HG02571 (cell line): ENCODE results near the gene TMC5.
"Not testable (repeated sequence)": the region's sequence is repeated elsewhere in the genome, so short reads cannot be mapped to it uniquely, and the experiment has no call there.

Experiments
- ATAC-seq: cut with Tn5 transposase; IDR thresholded peaks from one replicate; pipeline ENCODE4 v1.9.1; 2021; ENCODE audit warnings: mild to moderate bottlenecking, moderate library complexity; ENCODE audit not compliant: unreplicated experiment

The TMC5 gene

DNA sequence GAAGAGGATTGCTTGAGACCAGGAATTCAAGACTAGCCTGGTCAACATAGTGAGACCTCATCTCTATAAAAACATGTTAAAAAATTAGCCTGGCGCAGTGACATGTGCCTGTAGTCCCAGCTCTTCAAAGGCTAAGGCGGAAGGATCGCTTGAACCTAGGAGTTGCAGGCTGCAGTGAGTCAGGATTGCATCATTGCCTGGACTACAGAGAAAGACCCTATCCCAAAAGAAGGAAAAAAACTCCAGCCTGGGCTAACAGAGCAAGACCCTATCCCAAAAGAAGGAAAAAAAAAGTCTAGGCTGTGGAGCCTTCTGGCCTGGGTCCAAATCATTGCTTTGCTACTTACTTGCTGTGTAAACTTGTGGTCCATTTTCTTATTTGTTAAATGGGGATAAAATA is 111.0 kb downstream of the TMC5 start:
- no peak for ATAC-seq

DNA sequence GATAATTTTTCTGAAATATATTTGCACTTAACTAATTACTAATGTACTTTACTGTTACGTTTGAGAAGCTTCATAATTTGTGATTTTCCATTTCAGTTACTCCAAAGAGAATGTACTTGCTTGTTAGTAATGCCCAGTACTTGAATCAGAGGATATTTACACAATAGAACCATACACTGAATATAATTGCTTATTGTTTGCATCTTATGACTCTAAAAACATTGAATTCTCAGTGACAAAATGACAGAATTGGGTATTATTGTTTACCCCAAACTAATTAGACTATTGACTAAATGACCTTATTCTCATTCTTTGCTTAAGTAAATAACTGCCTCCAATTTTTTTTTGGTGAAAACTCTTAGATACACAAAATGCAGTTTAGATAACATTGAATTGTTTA is 114.9 kb downstream of the TMC5 start:
- no peak for ATAC-seq

DNA sequence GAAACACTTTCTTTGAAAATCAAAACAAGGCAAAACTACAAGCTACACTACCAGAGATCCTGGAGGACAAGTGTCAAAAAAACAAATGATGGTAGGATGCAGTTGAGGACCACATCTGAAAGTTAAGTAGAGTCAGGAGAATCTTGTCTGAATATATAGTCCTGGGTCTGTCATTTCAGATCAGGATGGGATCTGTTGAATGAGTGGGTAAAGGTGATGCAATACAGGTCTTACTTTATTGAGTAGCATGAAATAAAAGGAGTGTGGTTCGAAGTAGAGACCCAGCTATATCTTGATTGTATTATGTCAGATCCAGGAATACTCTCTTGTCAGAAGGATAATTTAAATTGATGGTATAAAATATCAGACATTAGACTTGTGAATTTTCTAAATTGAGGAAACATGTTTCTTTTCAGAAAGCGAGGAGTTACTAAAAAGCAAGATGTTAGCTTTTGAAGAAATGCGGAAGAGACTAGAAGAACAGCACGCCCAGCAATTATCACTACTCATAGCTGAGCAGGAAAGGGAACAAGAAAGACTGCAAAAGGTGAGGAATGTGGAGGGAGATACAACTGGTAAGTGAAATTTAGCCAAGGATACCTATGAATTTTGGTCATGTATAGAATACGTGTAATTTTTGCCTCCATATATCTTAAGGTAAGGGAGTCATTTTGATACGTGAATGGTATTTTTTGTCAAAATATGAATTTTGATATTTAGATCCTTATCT is 122.7 kb downstream of the TMC5 start:
- ATAC-seq = no peak

GRCh38 chr16:19542138-19542821 is 124.6 kb downstream of the TMC5 start:
- no peak for ATAC-seq

DNA sequence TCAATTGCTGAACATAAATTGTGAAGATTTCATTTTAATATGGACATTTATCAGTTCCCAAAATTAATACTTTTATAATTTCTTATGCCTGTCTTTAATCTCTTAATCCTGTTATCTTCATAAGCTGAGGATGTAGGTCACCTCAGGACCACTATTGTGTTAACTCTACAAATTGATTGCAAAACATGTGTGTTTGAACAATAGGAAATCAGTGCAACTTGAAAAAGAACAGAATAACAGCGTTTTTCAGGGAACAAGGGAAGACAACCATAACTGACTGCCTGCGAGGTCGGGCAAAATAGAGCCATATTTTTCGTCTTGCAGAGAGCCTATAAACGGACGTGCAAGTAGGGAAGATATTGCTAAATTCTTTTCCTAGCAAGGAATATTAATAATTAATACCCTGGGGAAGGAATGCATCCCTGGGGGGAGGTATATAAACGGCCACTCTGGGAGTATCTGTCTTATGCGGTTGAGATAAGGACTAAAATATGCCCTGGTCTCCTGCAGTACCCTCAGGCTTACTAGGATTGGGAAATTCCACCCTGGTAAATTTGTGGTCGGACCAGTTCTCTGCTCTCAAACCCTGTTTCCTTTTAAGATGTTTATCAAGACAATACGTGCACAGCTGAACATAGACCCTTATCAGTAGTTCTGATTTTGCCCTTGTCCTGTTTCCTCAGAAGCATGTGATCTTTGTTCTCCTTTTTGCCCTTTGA is 125.8 kb downstream of the TMC5 start:
- ATAC-seq = not testable (repeated sequence)

DNA sequence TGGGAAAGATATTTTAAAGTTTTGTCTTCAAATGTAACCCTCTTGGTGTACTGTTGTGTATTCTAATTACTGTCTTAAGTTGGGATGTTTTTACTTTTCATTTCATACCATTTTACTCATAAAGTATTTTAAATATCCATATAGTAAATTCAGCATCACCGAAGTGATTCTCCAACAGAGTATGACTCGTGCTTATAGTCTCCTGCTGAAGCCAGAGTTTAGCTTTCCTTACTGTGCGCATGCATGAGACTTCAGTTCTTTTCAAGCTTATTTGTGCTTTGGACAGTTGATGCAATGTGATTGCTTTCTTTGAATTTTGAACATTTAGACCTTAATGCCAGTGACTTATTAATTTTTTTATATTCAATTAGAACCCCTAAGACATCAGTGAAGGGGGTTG is 130.5 kb downstream of the TMC5 start:
- ATAC-seq = no peak
